HG02938 (cell line): Measurements from ENCODE around the gene PEA15.

Experiments
- ATAC-seq: cut with Tn5 transposase; IDR thresholded peaks from one replicate; pipeline ENCODE4 v1.9.1; 2021; ENCODE audit warnings: mild to moderate bottlenecking, moderate library complexity; ENCODE audit not compliant: unreplicated experiment

Gene PEA15

DNA sequence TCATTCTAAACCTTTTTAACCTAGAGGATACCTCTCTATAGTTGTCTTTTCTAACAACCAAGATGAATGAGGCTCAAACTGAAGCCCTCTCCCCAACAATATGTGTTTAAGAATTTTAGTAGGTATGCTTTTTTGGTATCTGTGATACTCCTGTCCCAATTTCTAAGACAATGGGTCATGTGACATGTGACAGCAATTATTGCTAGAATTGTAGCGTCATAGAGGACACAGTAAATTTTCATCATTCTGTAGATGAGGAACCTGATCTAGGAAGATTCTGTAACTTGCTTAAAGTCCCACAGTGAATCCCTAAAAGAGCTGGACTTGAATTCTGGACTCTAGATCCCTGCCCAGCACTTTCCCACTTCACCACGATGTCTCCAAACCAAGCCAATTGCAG lies 26.5 kb upstream of the PEA15 start:
- ATAC-seq = no peak

DNA sequence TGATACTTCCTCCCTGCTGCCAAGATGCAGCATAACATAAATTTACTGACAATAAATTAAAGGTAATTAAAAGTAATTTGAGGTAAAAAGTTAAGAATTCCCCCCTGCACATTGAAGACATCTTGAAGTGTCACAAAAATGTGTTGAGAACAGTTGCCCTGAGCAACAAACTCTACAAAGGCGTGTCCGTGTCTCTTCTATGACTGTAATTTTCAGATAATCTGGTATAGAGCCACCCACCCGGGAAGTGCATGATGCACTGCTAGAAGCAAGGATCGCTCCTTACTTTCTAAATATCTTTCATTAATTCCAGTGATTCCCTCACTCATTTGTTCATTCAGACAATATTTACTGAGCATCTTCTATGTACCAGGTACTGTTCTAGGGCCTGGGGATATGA lies 25.8 kb upstream of the PEA15 start:
- no peak for ATAC-seq

DNA sequence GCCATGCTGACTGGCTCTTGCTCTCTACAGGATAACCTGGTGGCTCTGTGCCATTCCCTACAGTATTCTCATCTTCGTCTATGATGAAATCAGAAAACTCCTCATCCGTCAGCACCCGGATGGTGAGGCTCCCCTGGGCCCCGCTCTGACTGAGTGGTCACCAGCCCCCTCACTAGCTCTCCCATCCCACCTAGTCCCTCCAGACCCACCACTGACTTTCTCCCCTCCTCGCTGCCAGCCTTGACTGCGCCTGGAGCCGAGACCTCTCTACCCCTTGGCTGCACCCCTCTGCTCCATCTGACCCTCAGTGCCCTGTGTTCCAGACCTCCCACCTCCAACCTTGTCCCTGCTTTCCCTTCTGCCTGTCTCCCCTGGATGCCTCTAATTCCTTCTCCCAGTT lies 18.9 kb upstream of the PEA15 start:
- ATAC-seq = no peak

DNA sequence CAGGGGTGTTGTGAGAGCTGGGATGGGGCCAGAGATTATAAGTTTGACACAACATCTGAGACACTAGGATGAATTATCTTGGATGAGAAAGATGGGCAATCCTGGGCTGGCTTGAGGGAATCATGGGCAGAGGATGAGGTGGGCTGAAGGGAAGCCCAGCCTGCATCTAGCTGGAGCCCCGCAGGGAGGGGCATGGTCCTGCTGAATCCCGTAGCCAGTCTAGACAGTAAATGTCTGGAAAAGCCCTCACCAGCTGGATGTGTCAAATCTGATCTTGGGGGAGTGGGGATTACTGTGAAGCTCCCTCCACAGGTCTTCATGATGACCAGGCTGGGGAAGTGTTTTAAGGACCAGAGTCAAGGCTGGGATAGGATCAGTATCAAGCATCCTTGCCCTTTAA lies 18.5 kb upstream of the PEA15 start:
- ATAC-seq = no peak

DNA sequence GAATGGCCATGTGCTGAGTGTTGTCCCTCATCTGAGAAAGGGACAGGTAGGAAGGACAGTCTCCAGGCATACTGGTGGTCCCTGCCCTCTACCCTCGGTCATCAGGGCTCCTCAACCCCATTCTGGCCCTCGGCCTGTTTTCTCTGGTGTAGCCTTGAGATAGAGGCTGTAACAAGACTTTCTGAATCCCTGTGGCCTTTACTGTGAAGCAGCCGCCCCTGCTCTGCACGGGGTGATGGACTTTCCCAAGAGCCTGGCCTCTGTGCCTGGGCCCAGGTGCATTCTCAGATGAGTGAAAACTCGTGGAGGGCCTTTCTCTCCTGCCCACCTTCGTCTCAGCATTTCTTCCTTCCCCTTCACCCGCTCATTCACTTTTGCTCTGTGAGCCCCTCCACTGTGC lies 17.8 kb upstream of the PEA15 start:
- no peak for ATAC-seq

DNA sequence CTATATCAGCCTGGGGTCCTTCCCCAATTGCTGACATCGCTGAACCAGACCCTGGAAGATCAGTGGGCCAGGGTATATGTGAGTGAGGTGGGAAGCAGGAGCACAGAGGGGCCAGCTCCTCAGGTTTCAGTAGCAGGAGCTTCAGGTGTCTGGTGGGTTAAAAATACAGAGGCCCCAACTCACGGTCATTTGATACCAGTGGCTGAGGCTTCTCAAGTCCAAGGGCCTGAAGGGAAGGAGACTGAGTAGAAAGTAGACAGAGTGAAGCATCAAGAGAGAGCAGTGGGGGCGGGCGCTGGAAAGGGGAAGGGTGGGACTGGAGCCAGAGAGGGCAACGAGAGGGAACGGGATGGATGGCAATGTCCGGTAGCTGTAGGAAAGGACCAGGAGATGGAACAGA lies 16.8 kb upstream of the PEA15 start:
- ATAC-seq = no peak

DNA sequence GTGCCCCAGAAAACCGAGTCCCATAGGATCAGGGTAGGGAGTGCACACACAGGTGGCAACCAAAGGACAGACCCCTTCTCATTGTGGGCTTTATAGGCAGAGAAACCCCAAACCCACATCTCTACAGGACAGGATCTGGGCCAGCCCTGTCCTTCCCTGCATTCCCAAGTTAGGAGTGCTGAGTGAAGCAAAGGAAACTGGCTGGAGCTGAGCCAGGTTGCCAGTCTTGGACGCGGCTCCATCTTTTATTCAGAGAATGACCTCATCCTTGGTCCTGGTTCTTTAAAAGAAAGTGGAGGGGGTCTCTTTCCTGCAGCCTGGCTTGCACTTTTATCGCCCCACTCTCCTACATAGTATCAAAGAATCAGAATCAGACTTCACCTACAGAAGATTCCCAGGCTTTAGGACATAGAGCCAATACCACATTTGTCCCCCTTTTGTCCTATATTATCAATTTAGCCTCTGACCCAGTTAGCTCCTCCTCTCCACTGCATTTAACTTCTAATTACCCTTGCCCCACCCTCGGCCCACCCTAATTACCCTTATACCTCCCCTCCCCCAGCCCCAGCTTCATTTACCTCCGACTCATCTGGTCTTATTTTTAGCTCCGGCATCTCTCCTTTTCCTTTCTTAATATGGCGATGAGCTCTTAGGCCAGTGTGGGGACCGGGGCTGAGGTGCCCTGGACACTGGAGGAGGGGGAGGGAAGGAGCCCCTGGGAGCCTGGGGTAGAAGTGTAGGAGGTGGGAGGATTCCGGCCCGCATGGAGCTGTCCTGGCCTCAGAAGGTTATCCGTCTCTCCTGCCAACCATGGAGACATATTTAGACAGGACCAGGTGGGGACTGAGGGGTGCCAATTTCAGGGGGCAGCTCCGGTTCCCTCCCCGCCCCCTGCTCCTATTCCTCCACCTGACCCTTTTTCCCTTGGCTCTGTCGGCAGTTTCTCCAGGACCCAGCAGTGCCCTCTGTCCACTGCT lies 15.2 kb upstream of the PEA15 start, which contains the start of gene CASQ1:
CASQ1 (plus strand) TSS at position 927 of the 977 bp plus-strand sequence. CDS start 177 bp downstream, outside the sequence.
- ATAC-seq = no peak

DNA sequence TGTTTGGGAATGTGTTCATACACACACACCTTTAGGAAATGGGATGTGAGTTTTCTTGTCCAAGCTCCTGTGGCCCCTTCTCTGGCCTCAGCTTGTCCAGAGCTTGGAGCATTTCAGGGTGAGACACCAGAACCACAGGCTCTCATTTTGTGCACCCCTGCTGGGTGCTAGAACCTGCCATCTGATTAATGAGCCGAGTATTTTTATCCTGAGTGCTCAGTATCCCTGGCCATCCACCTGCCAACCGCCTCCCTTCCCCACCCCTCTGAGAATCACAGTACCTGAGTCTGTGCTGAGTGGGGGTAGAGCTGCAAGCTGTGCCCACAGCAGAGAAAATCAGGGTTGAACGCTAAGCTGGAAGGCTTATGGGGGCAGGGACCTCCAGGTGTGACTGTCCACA lies 13.4 kb upstream of the PEA15 start:
- ATAC-seq = no peak

DNA sequence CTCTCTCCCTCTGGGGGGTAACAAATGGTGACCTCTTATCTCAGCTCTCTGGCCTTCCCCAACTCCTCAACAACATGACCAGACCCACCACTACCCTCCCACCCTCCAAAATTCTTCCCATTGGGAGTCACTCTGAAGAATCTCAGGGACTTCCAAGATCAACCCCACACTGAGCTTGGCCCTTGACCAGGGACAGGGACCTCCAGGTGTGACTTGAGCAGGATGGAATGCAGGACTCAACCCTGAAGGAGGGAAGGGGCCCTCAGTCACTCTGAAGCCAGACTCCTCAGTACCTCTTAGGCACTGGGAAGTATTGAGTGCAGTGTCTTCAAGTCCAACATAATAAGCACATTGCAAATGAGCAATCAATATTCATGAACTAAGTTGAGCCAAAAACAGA lies 12.9 kb upstream of the PEA15 start:
- no peak for ATAC-seq

DNA sequence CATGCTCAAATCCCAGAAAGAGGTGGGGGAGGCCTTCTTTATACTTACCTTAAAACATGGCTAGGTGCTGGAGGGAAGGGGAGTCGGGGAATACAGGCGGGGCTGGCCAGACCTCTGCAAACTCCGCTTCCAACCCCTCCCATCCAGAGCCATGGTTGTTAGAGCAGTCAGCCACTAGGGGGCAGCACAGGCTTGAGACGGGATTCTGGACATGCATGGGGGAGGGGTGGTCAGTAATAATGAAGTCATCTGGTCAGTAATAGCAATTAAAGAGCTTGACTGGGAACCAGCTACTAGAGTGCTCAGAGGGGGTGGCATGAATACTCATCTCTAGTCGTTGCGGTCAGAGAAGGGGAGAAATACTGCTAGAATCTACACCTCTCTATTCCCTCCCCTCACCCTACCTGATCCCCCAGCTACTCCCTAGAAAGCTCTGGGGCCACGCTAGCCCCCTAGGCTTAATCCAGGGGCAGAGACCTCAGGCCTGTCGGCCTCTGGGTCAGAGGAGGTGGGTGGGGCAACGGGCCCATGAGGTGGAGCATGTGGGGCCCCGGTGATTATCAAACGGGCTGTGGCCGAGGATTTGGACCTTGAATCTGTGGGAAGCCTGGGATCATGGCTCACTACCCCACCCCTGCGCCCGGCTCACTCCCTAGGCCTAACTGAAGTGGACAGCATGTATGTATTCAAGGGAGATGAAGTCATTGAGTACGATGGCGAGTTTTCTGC lies 11.9 kb upstream of the PEA15 start:
- ATAC-seq = no peak

DNA sequence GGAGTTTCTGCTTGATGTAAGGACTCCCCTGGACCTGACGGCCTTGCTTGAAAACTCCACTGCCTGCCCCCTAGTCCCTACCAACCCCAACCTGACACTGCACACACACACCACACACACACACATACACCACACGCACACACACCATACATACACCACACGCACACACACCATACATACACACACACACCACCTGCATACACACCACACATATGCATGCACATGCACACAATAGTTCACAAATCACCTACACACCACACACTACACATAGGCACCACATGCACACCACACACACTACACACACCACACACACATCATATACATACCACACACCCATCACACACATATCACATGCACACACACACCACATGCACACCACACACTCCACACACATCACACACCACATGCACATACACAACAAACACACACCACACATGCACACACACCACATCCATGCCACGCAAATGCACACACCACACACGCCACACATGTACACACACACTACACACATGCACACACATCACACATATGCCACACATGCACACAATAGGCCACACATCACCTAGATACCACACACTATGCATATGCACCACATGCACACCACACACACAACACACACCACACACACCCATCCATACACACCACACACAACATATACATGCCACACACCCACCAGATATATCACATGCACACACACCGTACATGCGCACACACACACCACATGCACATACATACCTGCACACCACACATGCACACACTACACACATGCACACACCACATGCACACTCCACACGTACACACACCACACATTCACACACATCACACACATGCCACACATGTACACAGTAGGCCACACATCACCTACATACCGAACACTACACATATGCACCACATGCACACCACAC lies 11.1 kb upstream of the PEA15 start:
- no peak for ATAC-seq

DNA sequence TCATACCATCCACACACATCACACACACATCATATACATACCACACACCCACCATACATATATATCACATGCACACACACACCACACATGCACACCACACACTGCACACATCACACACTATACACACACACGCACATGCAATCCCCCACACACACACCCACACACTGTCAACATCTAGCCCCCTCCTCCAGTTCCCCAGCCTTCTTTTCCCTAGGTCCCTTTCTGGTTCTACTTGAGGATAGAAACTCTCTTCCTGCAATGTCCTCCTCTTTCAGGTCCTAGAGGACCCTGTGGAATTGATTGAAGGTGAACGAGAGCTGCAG lies 10.5 kb upstream of the PEA15 start:
- ATAC-seq = no peak

DNA sequence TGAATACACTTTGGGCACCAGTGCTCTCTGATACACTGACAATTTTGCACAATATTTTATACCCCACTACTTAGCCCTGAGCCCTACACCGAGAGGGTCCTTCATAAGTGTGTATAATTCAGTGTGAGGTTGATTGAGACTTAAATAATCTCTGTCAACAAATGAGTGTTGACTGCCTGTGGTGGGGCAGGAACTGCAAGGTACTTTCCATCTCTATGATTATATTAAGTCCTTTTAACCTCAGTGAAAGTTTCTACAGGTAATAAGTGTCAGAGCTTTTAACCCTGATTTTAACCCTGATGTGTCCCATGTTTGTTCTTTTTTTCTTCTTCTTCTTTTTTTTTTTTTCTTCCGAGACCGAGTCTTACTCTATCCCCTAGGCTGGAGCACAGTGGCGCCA lies 9.0 kb upstream of the PEA15 start:
- no peak for ATAC-seq

DNA sequence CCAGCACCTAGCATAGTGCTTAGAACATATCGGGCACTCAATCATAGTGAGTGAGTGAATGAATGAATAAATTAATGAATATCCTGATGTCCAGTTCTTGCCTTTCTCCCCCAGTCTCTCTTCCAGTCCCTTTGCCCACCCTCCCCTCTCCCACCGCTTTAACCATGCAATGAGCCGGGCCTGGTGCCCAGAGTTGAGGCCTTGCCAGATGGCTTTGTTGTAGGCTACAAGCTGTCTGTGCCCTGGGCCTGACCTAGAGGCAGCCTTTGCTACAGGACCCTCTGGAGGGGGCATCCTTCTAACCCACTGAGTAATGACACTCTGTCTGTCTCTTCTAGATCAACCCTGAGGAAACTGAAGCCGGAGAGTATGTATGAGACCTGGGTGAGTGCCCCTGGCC lies 8.0 kb upstream of the PEA15 start:
- no peak for ATAC-seq

DNA sequence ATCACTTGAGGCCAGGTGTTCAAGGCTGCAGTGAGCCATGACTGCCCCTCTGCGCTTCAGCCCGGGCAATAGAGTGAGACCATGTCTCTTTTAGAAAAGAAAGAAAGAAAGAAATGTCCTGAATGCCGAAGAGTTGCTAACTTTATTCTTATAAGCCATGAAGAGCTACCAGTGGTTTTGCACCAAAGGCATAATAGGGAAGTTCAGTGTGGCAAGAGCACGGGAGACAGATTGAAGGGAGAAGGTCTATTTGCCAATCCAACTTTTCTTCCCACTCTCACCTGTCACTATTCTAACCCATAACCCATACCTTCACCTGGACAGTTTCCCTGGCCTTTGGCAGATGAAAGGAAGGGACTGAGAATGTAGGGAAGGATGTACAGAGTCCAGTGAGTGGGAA lies 4.4 kb upstream of the PEA15 start:
- ATAC-seq = no peak

DNA sequence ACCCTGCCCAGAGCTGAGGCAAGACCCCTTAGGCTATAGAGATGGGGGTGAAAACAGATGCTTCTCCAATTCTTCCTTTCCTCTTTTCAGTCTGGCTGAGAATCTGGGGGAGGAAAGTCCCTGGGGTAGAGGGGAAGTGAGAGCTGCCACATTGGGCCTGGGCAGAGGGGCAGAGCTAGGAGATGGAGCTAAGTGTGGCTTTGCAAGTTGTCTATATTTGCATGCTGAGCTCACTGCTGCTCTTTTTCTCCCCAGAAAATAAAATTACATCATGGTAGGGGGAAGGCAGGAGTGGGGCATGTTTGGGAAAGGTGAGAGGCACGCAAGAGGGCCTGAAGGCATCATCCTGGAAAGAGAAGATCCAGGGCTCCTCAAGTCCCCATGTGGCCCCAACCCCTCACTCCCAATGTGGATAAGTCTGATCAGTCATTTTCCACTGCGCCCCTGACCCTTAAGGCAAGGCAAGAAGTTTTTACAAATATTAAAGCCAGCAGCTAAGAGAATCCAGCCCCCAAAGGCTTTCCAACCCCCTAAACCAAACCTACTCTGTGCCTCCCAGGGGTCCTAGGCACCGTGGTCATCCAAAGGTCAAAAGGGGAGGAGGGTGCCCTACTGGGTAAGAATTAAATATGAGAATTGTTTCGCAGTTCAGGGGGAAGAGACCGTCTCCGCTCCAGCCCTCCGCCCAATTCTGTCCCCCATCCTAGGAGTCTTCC lies 500 bp upstream of the PEA15 start:
- ATAC-seq = peak; percentile 48

DNA sequence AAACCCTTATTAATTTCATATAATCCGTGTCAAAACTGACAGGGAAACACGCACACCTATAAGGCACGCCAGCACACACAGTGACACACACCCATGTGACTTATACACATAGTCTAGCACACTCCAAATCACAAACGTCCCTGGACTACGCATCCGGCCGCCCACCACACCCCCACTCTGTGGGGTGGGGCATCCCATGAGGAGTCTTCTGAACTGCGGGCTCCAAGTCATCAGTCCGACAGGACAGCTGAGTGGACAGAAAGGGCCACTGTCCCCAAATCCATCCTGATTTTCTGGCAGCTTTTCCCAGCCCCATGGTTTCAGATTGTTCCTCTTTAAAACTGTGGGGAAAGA lies 829 bp downstream of the PEA15 start:
- ATAC-seq = peak; percentile 28

DNA sequence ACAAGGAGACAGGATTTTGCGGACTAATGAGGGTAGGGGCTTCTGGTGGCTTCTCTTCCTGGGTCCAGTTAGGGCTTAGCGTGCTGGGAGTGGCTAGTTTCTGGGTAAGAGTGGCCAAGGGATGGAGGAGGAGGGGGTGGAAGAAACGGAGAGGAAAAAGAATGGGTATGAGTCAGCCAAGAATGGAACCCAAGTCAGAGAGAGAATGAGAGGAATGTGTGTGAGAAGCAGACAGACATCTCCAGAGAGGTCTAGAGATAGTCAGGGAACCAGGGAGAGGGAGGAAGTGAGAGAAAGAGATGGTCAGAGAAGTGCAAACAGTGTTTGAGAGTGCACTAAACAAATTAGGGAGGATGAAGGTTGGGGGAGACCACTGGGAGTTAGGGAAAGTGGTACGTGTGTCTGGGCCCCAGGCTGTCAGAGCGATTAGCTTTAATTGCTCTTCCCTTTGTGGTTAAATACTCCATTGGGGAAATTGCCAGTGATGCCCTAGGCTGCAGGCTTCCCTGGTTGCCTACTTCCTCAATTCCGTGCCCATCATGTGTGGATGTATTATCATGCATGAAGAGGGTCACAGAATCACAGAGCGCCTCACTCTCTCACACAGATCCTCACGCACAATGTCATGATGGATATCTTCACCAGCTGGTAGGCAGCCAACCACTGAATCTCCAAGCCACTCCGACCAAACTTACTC lies 1.4 kb downstream of the PEA15 start:
- no peak for ATAC-seq

DNA sequence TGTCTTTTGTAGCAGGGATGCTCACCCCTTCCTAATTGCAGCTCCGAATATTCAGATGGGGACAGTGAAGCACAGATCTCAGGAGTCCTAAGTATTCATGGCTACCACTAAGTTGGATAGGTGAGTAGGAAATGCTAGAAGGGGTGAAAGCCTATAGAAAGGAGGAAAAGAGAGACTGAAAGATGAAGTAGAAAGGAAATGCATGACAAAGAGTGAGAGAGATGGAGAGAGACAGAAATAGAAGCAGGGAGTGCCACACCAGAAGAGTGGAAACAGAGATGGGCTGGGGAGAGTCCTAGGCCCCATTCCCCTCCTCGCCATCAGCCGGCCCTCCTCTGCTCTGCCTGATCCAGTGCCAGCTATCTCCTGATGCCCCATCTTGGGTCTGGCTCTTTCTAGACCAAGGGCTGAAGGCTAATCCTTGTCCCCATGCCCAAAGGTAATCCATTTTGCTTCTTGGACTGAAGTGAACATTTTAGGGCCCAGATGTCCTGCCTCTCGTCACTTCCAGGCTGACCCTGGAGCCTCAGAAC lies 2.0 kb downstream of the PEA15 start:
- no peak for ATAC-seq
